Testis (tissue), 3 donors: ENCODE results near the gene VWC2L. TPM values are rescaled to one million over a fixed set of nuclear protein-coding genes. Genes with fewer than 3 reads are reported as not detected.

ENCODE experiments used
- DNase-seq: peaks from one replicate; pipeline ENCODE4 v3.0.0-alpha.2; 2019
- H3K27ac ChIP-seq, 2 donors: fragments of 200-600 bp; sonication (generic); one replicate each; pipeline ENCODE4 v1.5.1; 2019
- H3K27me3 ChIP-seq: fragments of 200-600 bp; sonication (generic); one replicate; pipeline ENCODE4 v1.5.1; 2019
- H3K36me3 ChIP-seq: fragments of 200-600 bp; sonication (generic); one replicate; pipeline ENCODE4 v1.5.1; 2017; ENCODE audit warnings: low read depth; ENCODE audit errors: missing control alignments
- H3K4me1 ChIP-seq: fragments of 200-600 bp; sonication (generic); one replicate; pipeline ENCODE4 v1.5.1; 2019
- H3K4me3 ChIP-seq, 2 donors: fragments of 200-600 bp; sonication (generic); one replicate each; pipeline ENCODE4 v1.5.1; 2017 to 2019
- H3K9me3 ChIP-seq: fragments of 200-600 bp; sonication (generic); one replicate; pipeline ENCODE4 v1.5.1; 2017
- POLR2A ChIP-seq: fragments of 450-650 bp; IDR thresholded peaks from one replicate; pipeline ENCODE4 v1.6.1; 2017; ENCODE audit warnings: antibody characterized with exemption, mild to moderate bottlenecking, moderate library complexity
- WGBS, 2 donors: methylation state at CpG; one replicate each; pipeline ENCODE4 v1.1.5; 2018; 5-methylcytosine and 5-hydroxymethylcytosine counted together
- intact Hi-C: fragments of 100-400 bp; cut with DNase I; formaldehyde crosslinking; loops from one replicate; pipeline ENCODE4 v1.15.1; 2023; ENCODE audit warnings: low total_unique reads
- polyA plus RNA-seq: library from polyadenylated mRNA; stranded (reverse); fragments of 350-450 nt; fragmentation: Illumina TruSeq; extraction: RNeasy Lipid Tissue Mini Kit (QIAGEN cat#74804); gene quantifications from one replicate; pipeline ENCODE4 v1.2.3, GENCODE V29; 2014; ENCODE audit warnings: low read depth, low replicate concordance; ENCODE audit not compliant: insufficient read depth
- total RNA-seq, 2 donors: library from RNA; depleted of rRNA; stranded (reverse); fragments of >200 nt; gene quantifications; one replicate each; pipeline ENCODE4 v1.2.3, GENCODE V29; 2016
- TF ChIP-seq, protein P1 (sequence below), 3 experiments: fragments of 450-650 bp in 2 of 3; fragments of 200-600 bp in 1 of 3; sonication (generic) in 1 of 3; IDR thresholded peaks; one replicate each; pipeline ENCODE4 v1.5.1; 2016 to 2019; ENCODE audit warnings: antibody characterized with exemption in 3 of 3, mild to moderate bottlenecking in 2 of 3, moderate library complexity in 1 of 3

The VWC2L gene
- total and polyA plus RNA-seq, 3 donors from 2014 or later = 0.13 to 1.6 (median 0.87) TPM

- H3K9me3 ChIP-seq = no peaks in the 10 kb centered on the region
- no peaks in the 10 kb centered on the region for H3K36me3 ChIP-seq
- no peak overlapping the region for H3K4me3 ChIP-seq
- no peaks in the 10 kb centered on the region for H3K27me3 ChIP-seq
- H3K27ac ChIP-seq = no peak overlapping the region
- H3K4me1 ChIP-seq = no peaks in the 10 kb centered on the region
- intact Hi-C loops = no loop called here
- TF ChIP-seq, protein P1, sequence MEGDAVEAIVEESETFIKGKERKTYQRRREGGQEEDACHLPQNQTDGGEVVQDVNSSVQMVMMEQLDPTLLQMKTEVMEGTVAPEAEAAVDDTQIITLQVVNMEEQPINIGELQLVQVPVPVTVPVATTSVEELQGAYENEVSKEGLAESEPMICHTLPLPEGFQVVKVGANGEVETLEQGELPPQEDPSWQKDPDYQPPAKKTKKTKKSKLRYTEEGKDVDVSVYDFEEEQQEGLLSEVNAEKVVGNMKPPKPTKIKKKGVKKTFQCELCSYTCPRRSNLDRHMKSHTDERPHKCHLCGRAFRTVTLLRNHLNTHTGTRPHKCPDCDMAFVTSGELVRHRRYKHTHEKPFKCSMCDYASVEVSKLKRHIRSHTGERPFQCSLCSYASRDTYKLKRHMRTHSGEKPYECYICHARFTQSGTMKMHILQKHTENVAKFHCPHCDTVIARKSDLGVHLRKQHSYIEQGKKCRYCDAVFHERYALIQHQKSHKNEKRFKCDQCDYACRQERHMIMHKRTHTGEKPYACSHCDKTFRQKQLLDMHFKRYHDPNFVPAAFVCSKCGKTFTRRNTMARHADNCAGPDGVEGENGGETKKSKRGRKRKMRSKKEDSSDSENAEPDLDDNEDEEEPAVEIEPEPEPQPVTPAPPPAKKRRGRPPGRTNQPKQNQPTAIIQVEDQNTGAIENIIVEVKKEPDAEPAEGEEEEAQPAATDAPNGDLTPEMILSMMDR (IDR thresholded peaks at IDR 0.05) = no peak
- TF ChIP-seq POLR2A = no peak
- 85 to 90% methylated on average over 7 of the region's 7 CpGs for WGBS, 2 donors
- DNase-seq = no peak
Measured at GRCh38 chr2:214376618-214377285, 34.1 kb upstream of the VWC2L start.

GRCh38 chr2:214377286-214377624, 33.6 kb upstream of the VWC2L start:
- no peak for DNase-seq
- Histone ChIP-seq H3K27me3 (no peaks in the 10 kb centered on the region), H3K36me3 (no peaks in the 10 kb centered on the region), H3K4me1 (no peaks in the 10 kb centered on the region), H3K4me3 (no peak overlapping the region), H3K27ac (no peak overlapping the region), H3K9me3 (no peaks in the 10 kb centered on the region)
- intact Hi-C loops = no loop called here
- TF ChIP-seq, protein P1 (IDR thresholded peaks at IDR 0.05) = no peak
- TF ChIP-seq POLR2A = no peak
- WGBS, 2 donors = 97 to 99% methylated on average over 5 of the region's 5 CpGs

DNA sequence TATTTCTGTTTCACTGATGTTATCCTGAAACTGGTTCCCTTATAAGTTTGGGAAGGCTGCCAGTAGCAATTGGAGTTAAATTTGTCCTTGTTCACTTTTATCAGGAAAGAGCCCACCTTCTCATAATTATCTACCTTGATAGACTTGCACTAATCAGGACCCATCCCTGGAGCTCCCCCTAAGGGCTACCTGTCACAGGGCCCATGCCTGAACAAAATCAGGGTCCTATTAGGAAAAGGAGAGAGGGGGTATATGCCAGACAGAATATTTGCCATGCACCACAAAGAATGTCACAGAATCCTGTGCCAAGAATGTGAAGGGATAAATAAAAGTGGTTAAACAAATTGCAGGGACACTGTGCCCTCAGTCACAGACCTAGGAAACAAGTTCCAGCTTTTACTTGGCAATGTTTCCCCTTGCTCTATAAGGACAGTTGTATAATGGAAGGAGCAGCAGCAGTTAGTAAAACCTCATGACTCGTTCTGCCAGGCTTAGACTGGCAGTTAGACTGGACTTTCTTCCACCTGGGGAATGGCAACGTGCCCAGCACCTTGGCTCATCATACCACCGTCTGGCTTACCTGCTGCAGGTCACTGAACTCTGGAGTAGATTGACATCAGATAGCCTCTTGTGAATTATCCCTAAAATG, 32.3 kb upstream of the VWC2L start:
- no peak overlapping the region for H3K27ac ChIP-seq
- no peaks in the 10 kb centered on the region for H3K36me3 ChIP-seq
- TF ChIP-seq, protein P1 (IDR thresholded peaks at IDR 0.05) = no peak
- no peak for TF ChIP-seq POLR2A
- no peaks in the 10 kb centered on the region for H3K4me1 ChIP-seq
- H3K4me3 ChIP-seq = no peak overlapping the region
- H3K27me3 ChIP-seq = no peaks in the 10 kb centered on the region
- H3K9me3 ChIP-seq = no peaks in the 10 kb centered on the region
- DNase-seq = no peak
- intact Hi-C loops = no loop called here
- WGBS, 2 donors = 55 to 77% methylated on average over 3 of the region's 3 CpGs

GRCh38 chr2:214379227-214379626, 31.6 kb upstream of the VWC2L start:
- H3K4me3 ChIP-seq = no peak overlapping the region
- WGBS, 2 donors = 84 to 89% methylated on average over 1 of the region's 1 CpG
- no peak for DNase-seq

More at GRCh38 chr2:214379227-214379626, 31.6 kb upstream of the VWC2L start:
- H3K9me3 ChIP-seq = no peaks in the 10 kb centered on the region
- H3K4me1 ChIP-seq = no peaks in the 10 kb centered on the region
- TF ChIP-seq, protein P1 (IDR thresholded peaks at IDR 0.05) = no peak
- no peak for TF ChIP-seq POLR2A
- H3K27ac ChIP-seq = no peak overlapping the region
- no peaks in the 10 kb centered on the region for H3K27me3 ChIP-seq
- H3K36me3 ChIP-seq = no peaks in the 10 kb centered on the region
- intact Hi-C loops = no loop called here
